H1 (cell line): ENCODE data around the gene CGGBP1. TPM values are rescaled to one million over a fixed set of nuclear protein-coding genes. Genes with fewer than 3 reads are reported as not detected.

Source experiments
- CTCF ChIA-PET: fragments of 300-600 bp; sonication (Branson Sonifier 250); formaldehyde crosslinking; loops from one replicate; lab custom pipeline; 2021; ENCODE audit not compliant: partially characterized antibody; lab: Charles Lee
- POLR2A ChIA-PET: fragments of 300-600 bp; sonication (Branson Sonifier 250); formaldehyde crosslinking; loops from one replicate; lab custom pipeline; 2021; ENCODE audit warnings: inconsistent platforms; ENCODE audit not compliant: partially characterized antibody; lab: Charles Lee
- DNase-seq, 2 experiments: peaks; one replicate each; pipeline versions ENCODE4 v3.0.0 to v3.0.0-alpha.2; 2010 to 2022; ENCODE audit warnings: low spot score in 2 of 2, low read depth in 1 of 2, mixed read lengths in 1 of 2
- FAIRE-seq: peaks from 2 replicates; lab custom pipeline; 2011; peaks lifted over from hg19 to GRCh38; lab: Jason Lieb, UNC
- H2AFZ ChIP-seq: 2 replicates; pipeline ENCODE4 v1.8.1; 2012; ENCODE audit warnings: low read length, inconsistent platforms
- H2AK5ac ChIP-seq: 2 replicates; pipeline ENCODE4 v1.6.1; 2013; ENCODE audit warnings: low read depth, low read length
- H2BK120ac ChIP-seq: replicated peaks from 2 replicates; pipeline ENCODE3; 2013; ENCODE audit warnings: low read depth, low read length, inconsistent platforms
- H2BK12ac ChIP-seq: 2 replicates; pipeline ENCODE4 v1.6.1; 2013; ENCODE audit warnings: low read depth, low read length
- H2BK15ac ChIP-seq: 2 replicates; pipeline ENCODE4 v1.6.1; 2013; ENCODE audit warnings: low read length
- H2BK20ac ChIP-seq: 2 replicates; pipeline ENCODE4 v1.6.1; 2013; ENCODE audit warnings: low read length
- H2BK5ac ChIP-seq: 2 replicates; pipeline ENCODE4 v1.6.1; 2013; ENCODE audit warnings: low read depth, low read length
- H3K14ac ChIP-seq: 2 replicates; pipeline ENCODE4 v1.6.1; 2013; ENCODE audit warnings: inconsistent platforms; ENCODE audit not compliant: insufficient read length
- H3K18ac ChIP-seq: 2 replicates; pipeline ENCODE4 v1.6.1; 2013; ENCODE audit warnings: low read length; ENCODE audit errors: extremely low read depth
- H3K23ac ChIP-seq: 2 replicates; pipeline ENCODE4 v1.6.1; 2013; ENCODE audit warnings: inconsistent platforms; ENCODE audit not compliant: insufficient read length
- H3K23me2 ChIP-seq: 2 replicates; pipeline ENCODE4 v1.6.1; 2013; ENCODE audit warnings: low read depth, low read length
- H3K27ac ChIP-seq: 2 replicates; pipeline ENCODE4 v1.6.1; 2011; ENCODE audit warnings: low read depth, low read length, inconsistent platforms
- H3K27me3 ChIP-seq, 4 experiments: replicated peaks in 1 of 4; 1 replicate in 1 of 4; 2 replicates in 3 of 4; pipeline versions ENCODE4 v1.6.1 to v1.8.1; 2011 to 2013; ENCODE audit warnings: low read length in 3 of 4, mild to moderate bottlenecking in 3 of 4, inconsistent platforms in 2 of 4, mixed read lengths in 2 of 4, moderate library complexity in 1 of 4; ENCODE audit not compliant: control insufficient read depth in 3 of 4, insufficient read depth in 3 of 4; ENCODE audit errors: extremely low read depth in 1 of 4
- H3K36me3 ChIP-seq, 4 experiments: 2 replicates each; pipeline versions ENCODE4 v1.6.1 to v1.8.1; 2011 to 2013; ENCODE audit warnings: mild to moderate bottlenecking in 4 of 4, low read length in 3 of 4, moderate library complexity in 2 of 4, control low read depth in 1 of 4, inconsistent platforms in 1 of 4; ENCODE audit not compliant: insufficient read depth in 4 of 4, control insufficient read depth in 2 of 4
- H3K4ac ChIP-seq: replicated peaks from 2 replicates; pipeline ENCODE3; 2013; ENCODE audit warnings: low read length, low read depth, mixed read lengths, inconsistent platforms; ENCODE audit not compliant: insufficient read length
- H3K4me1 ChIP-seq, 4 experiments: replicated peaks in 1 of 4; 1 replicate in 1 of 4; 2 replicates in 3 of 4; pipeline versions ENCODE4 v1.6.1 to v1.8.1; 2011 to 2013; ENCODE audit warnings: low read length in 3 of 4, inconsistent platforms in 2 of 4, mixed read lengths in 1 of 4; ENCODE audit not compliant: insufficient read depth in 4 of 4, control insufficient read depth in 3 of 4
- H3K4me2 ChIP-seq, 2 experiments: 2 replicates each; pipeline versions ENCODE4 v1.6.1 to v1.8.1; 2011 to 2013; ENCODE audit warnings: low read depth in 2 of 2, low read length in 2 of 2, control low read depth in 1 of 2, inconsistent platforms in 1 of 2, mild to moderate bottlenecking in 1 of 2; ENCODE audit not compliant: insufficient read depth in 1 of 2
- H3K4me3 ChIP-seq, 4 experiments: fragments of 200-600, 300-600 bp in 1 of 4; sonication (generic), shearing (Covaris generic), sonication (Bioruptor Twin) in 1 of 4; 2 replicates each; pipeline versions ENCODE4 v1.5.1 to v1.8.1; 2011 to 2016; ENCODE audit warnings: low read length in 4 of 4, low read depth in 3 of 4, control low read depth in 2 of 4, inconsistent platforms in 2 of 4, mild to moderate bottlenecking in 2 of 4, mixed read lengths in 1 of 4, moderate library complexity in 1 of 4; ENCODE audit not compliant: insufficient read depth in 2 of 4; ENCODE audit errors: extremely low read depth in 1 of 4
- H3K56ac ChIP-seq: replicated peaks from 2 replicates; pipeline ENCODE3; 2013; ENCODE audit warnings: low read depth, mild to moderate bottlenecking, mixed read lengths, low read length, inconsistent platforms; ENCODE audit not compliant: insufficient read length
- H3K79me1 ChIP-seq: 2 replicates; pipeline ENCODE4 v1.6.1; 2013; ENCODE audit warnings: low read depth, low read length, control low read depth
- H3K79me2 ChIP-seq, 2 experiments: 2 replicates each; pipeline versions ENCODE4 v1.6.1 to v1.8.1; 2012 to 2013; ENCODE audit warnings: low read length in 2 of 2, mild to moderate bottlenecking in 2 of 2, inconsistent platforms in 1 of 2; ENCODE audit not compliant: insufficient read depth in 2 of 2, control insufficient read depth in 1 of 2
- H3K9ac ChIP-seq, 4 experiments: replicated peaks in 1 of 4; 1 replicate in 1 of 4; 2 replicates in 3 of 4; pipeline versions ENCODE4 v1.6.1 to v1.8.1; 2011 to 2013; ENCODE audit warnings: low read depth in 3 of 4, low read length in 3 of 4, control low read depth in 2 of 4, mild to moderate bottlenecking in 2 of 4, moderate library complexity in 2 of 4, inconsistent platforms in 1 of 4; ENCODE audit errors: extremely low read depth in 1 of 4
- H3K9me3 ChIP-seq, 2 experiments: 2 replicates each; pipeline versions ENCODE4 v1.6.1 to v1.8.1; 2012 to 2013; ENCODE audit warnings: mild to moderate bottlenecking in 2 of 2, moderate library complexity in 2 of 2, control low read depth in 1 of 2, inconsistent platforms in 1 of 2, low read depth in 1 of 2, low read length in 1 of 2, mixed read lengths in 1 of 2; ENCODE audit not compliant: insufficient read depth in 2 of 2
- H4K20me1 ChIP-seq, 2 experiments: replicated peaks in 1 of 2; 2 replicates each; pipeline versions ENCODE3 to v1.8.1; 2011 to 2013; ENCODE audit warnings: inconsistent platforms in 2 of 2, low read length in 2 of 2, mild to moderate bottlenecking in 1 of 2; ENCODE audit not compliant: insufficient read depth in 2 of 2, control insufficient read depth in 1 of 2
- H4K5ac ChIP-seq: 2 replicates; pipeline ENCODE4 v1.6.1; 2013; ENCODE audit warnings: low read length, low read depth, mixed read lengths, inconsistent platforms; ENCODE audit not compliant: insufficient read length
- H4K8ac ChIP-seq: 2 replicates; pipeline ENCODE4 v1.8.0; 2013; ENCODE audit warnings: mild to moderate bottlenecking, moderate library complexity, low read length, inconsistent platforms; ENCODE audit not compliant: insufficient read depth; ENCODE audit errors: extremely low read depth
- H4K91ac ChIP-seq: replicated peaks from 2 replicates; pipeline ENCODE3; 2013; ENCODE audit warnings: low read length, mixed read lengths, inconsistent platforms; ENCODE audit not compliant: insufficient read length
- BCL11A ChIP-seq, 2 experiments: IDR thresholded peaks; one replicate each; pipeline ENCODE4 v1.6.1; 2011; ENCODE audit warnings: low read depth in 2 of 2, low read length in 2 of 2, mild to moderate bottlenecking in 2 of 2
- CEBPB ChIP-seq: IDR thresholded peaks from 2 replicates; pipeline ENCODE4 v1.6.1; 2012; ENCODE audit warnings: low read depth, low read length
- HDAC6 ChIP-seq: IDR thresholded peaks from one replicate; pipeline ENCODE4 v1.7.1; 2012; ENCODE audit warnings: low read depth, mild to moderate bottlenecking, inconsistent platforms, low read length, moderate library complexity
- KDM1A ChIP-seq: fragments of 200-600, 300-600 bp; sonication (generic); IDR thresholded peaks from 2 replicates; pipeline ENCODE4 v1.7.1; 2016; ENCODE audit warnings: mild to moderate bottlenecking, low read length, borderline replicate concordance
- KDM4A ChIP-seq: IDR thresholded peaks from one replicate; pipeline ENCODE4 v1.7.1; 2012; ENCODE audit warnings: low read depth, mild to moderate bottlenecking, moderate library complexity, low read length, inconsistent platforms; ENCODE audit not compliant: severe bottlenecking
- POU5F1 ChIP-seq: IDR thresholded peaks from 2 replicates; pipeline ENCODE4 v1.6.1; 2011; ENCODE audit warnings: low read depth, mild to moderate bottlenecking, low read length, moderate library complexity
- RAD21 ChIP-seq, 2 experiments: IDR thresholded peaks in 1 of 2; conservative IDR thresholded peaks in 1 of 2; 2 replicates each; pipeline ENCODE4 v1.6.1; 2011; ENCODE audit warnings: low read depth in 2 of 2, low read length in 2 of 2, improper control_type of control experiment in 1 of 2, inconsistent platforms in 1 of 2, mild to moderate bottlenecking in 1 of 2, moderate library complexity in 1 of 2
- RNF2 ChIP-seq: fragments of 200-900, 300-1000 bp; sonication (generic); IDR thresholded peaks from 2 replicates; pipeline ENCODE4 v1.7.1; 2016; ENCODE audit warnings: borderline replicate concordance, low read depth, mild to moderate bottlenecking, antibody characterized with exemption, low read length; ENCODE audit not compliant: poor library complexity, severe bottlenecking; ENCODE audit errors: missing control alignments
- SAP30 ChIP-seq: fragments of 300-600 bp; sonication (generic); IDR thresholded peaks from 2 replicates; pipeline ENCODE4 v1.7.1; 2012; ENCODE audit warnings: low read length, moderate library complexity, mild to moderate bottlenecking, inconsistent platforms; ENCODE audit not compliant: insufficient read depth, insufficient replicate concordance
- SIN3A ChIP-seq, 2 experiments: IDR thresholded peaks in 1 of 2; conservative IDR thresholded peaks in 1 of 2; 2 replicates each; pipeline ENCODE4 v1.6.1; 2011 to 2012; ENCODE audit warnings: low read length in 2 of 2, improper control_type of control experiment in 1 of 2, low read depth in 1 of 2, mild to moderate bottlenecking in 1 of 2
- SIRT6 ChIP-seq: IDR thresholded peaks from one replicate; pipeline ENCODE4 v1.7.1; 2012; ENCODE audit warnings: low read length, inconsistent platforms
- TAF1 ChIP-seq: IDR thresholded peaks from 2 replicates; pipeline ENCODE4 v1.6.1; 2011; ENCODE audit warnings: mild to moderate bottlenecking, low read depth, low read length
- YY1 ChIP-seq: IDR thresholded peaks from 2 replicates; pipeline ENCODE4 v1.6.1; 2011; ENCODE audit warnings: low read depth, mild to moderate bottlenecking, low read length
- polyA plus RNA-seq, 7 experiments: library from polyadenylated mRNA; depleted of rRNA in 3 of 7; stranded (reverse) in 5 of 7; unstranded in 2 of 7; fragments of >200 nt in 5 of 7; fragments of 200-250 nt in 2 of 7; gene quantifications; 1 replicate in 5 of 7; 2 replicates in 1 of 7; 4 replicates in 1 of 7; pipeline versions ENCODE4 v1.2.1 to v1.2.3, GENCODE V29; 2011 to 2013; ENCODE audit warnings: missing spikeins in 2 of 7, mixed read lengths in 2 of 7
- total RNA-seq: library from RNA; stranded (reverse); fragmentation: NEBNext Ultra II Directional; extraction: Animal tissue kit (Norgen Biotek cat#: 25700); gene quantifications from 2 replicates; pipeline ENCODE4 v1.2.1, GENCODE V29; 2021

Gene CGGBP1
- total and polyA plus RNA-seq, 2 of the 8 experiments (the other 6 are each of a cell fraction or from before 2014, with no cell fraction given) = 22.9 to 61.4 TPM

DNA sequence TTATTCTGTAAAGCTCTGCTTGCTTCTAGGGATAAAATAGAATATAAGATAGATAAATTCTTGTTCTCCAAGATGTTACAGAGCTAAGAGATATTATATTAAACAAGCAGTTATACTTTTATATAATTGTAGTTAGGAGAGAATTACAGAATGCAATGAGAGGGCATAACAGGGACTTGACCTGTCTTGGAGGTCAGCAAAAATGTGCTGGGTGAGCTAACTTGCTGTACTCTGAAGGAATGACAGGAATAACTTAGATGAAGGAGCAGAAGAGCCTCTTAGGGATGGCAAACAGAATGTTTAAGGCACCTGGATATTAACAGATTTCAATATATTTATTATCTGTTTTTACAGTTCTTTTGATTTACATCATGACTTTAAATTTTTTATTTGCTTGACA is 33.5 kb upstream of the CGGBP1 start:
- Histone ChIP-seq H3K56ac (no peak overlapping the region), H3K4me2 (no peak overlapping the region), H2BK120ac (no peak overlapping the region), H2BK5ac (no peak overlapping the region), H3K4ac (no peak overlapping the region), H4K8ac (no peak overlapping the region), H2BK12ac (no peak overlapping the region), H3K23ac (no peak overlapping the region), H4K5ac (no peak overlapping the region), H2AK5ac (no peak overlapping the region), H3K4me3 (no peak overlapping the region), H3K36me3 (peaks cover 0 to 5% (median 2%) of the 10 kb centered on the region in 4 experiments; a peak in 2 of 8 replicates), H3K9me3 (no peaks in the 10 kb centered on the region), H3K79me2 (peaks cover 0 to 3% of the 10 kb centered on the region in 2 experiments; a peak in 2 of 4 replicates), H3K23me2 (no peaks in the 10 kb centered on the region), H2AFZ (no peak overlapping the region), H2BK15ac (no peak overlapping the region), H3K79me1 (no peaks in the 10 kb centered on the region), H3K4me1 (no peaks in the 10 kb centered on the region), H4K91ac (no peak overlapping the region), H3K27ac (no peak overlapping the region), H2BK20ac (no peak overlapping the region), H3K14ac (no peak overlapping the region), H3K9ac (no peak overlapping the region), H3K18ac (no peak overlapping the region), H3K27me3 (no peaks in the 10 kb centered on the region), H4K20me1 (peaks cover 0 to 1% of the 10 kb centered on the region in 2 experiments)
- no peak for DNase-seq
- ChIA-PET CTCF (interaction anchor here (1.4 to 2.2 kb wide), 2 partner anchors 21 kb away, joined by 4 to 10 read pairs; no protein-coding TSS in a partner anchor), POLR2A (no interaction called here)
- no peak for FAIRE-seq
- TF ChIP-seq RNF2 (no peak), KDM4A (no peak), SIN3A (conservative IDR thresholded peaks at IDR 0.05 in 1 of 2, IDR thresholded peaks at IDR 0.05 in 1 of 2; ENCODE audit: low read depth in 1 of 2, low read length in 2 of 2) (no peak), YY1 (no peak), HDAC6 (no peak), SAP30 (no peak), SIRT6 (no peak), TAF1 (no peak), BCL11A (IDR thresholded peaks at IDR 0.05; ENCODE audit: low read depth in 2 of 2, low read length in 2 of 2) (no peak), RAD21 (IDR thresholded peaks at IDR 0.05 in 1 of 2, conservative IDR thresholded peaks at IDR 0.05 in 1 of 2; ENCODE audit: low read depth in 2 of 2, low read length in 2 of 2) (no peak), CEBPB (no peak), KDM1A (no peak), POU5F1 (no peak)
